HCT116 (cell line): ENCODE results near the gene GPANK1. TPM values are rescaled to one million over a fixed set of nuclear protein-coding genes. Genes with fewer than 3 reads are reported as not detected.

Experiments
- ATAC-seq: fragments of 200-7000 bp; cut with Tn5 transposase; 2 replicates; pipeline ENCODE4 v1.9.1; 2020; ENCODE audit warnings: mild to moderate bottlenecking, moderate library complexity
- BruUV-seq: library from RNA; stranded (reverse); fragments of 400-500 nt; replicated peaks from 2 replicates; lab custom pipeline; 2021; lab: Mats Ljungman, UMichigan
- CTCF ChIA-PET: fragments of 300-600 bp; sonication (Branson Sonifier 250); formaldehyde crosslinking; loops from one replicate; lab custom pipeline; 2021; ENCODE audit warnings: antibody characterized with exemption; lab: Charles Lee
- POLR2A ChIA-PET: fragments of 300-600, 350-600 bp; sonication (Branson Sonifier 250); formaldehyde crosslinking; loops from one replicate; lab custom pipeline; 2021; ENCODE audit warnings: antibody characterized with exemption; lab: Charles Lee
- RAD21 ChIA-PET, 2 experiments: fragments of 300-600 bp; sonication (Branson Sonifier 250); formaldehyde crosslinking; loops; one replicate each; lab custom pipeline; 2023; ENCODE audit warnings: low total read pairs in 2 of 2; ENCODE audit not compliant: uncharacterized antibody in 2 of 2, unreplicated experiment in 2 of 2, low non-redundant PET in 1 of 2; lab: Charles Lee
- DNase-seq: peaks from one replicate; pipeline ENCODE4 v3.0.0-alpha.2; 2010; ENCODE audit warnings: low read depth, low spot score
- H2AFZ ChIP-seq: fragments of 200-600 bp; shearing (Covaris generic), sonication (generic); 2 replicates; pipeline ENCODE4 v1.6.1; 2017; ENCODE audit warnings: low read depth, mixed run types, mixed read lengths, antibody characterized with exemption, low read length; ENCODE audit not compliant: poor library complexity, severe bottlenecking
- H3K27ac ChIP-seq: 2 replicates; pipeline ENCODE4 v1.5.1; 2012; ENCODE audit warnings: low read depth, low read length
- H3K27me3 ChIP-seq: fragments of 200-600 bp; sonication (generic); 2 replicates; pipeline ENCODE4 v1.6.1; 2016; ENCODE audit warnings: mixed run types, low read length, mixed read lengths; ENCODE audit not compliant: insufficient read depth
- H3K36me3 ChIP-seq, 2 experiments: fragments of 200-500 bp in 1 of 2; fragments of 200-600 bp in 1 of 2; sonication (Bioruptor generic) in 1 of 2; sonication (generic) in 1 of 2; 2 replicates each; pipeline versions ENCODE4 v1.5.1 to v1.6.1; 2014 to 2016; ENCODE audit warnings: low read length in 2 of 2, inconsistent platforms in 1 of 2, mixed read lengths in 1 of 2, mixed run types in 1 of 2; ENCODE audit not compliant: insufficient read depth in 2 of 2, control insufficient read depth in 1 of 2
- H3K4me1 ChIP-seq, 2 experiments: fragments of 200-600 bp in 1 of 2; sonication (generic) in 1 of 2; 2 replicates each; pipeline versions ENCODE4 v1.5.1 to v1.6.1; 2012 to 2017; ENCODE audit warnings: low read length in 2 of 2, inconsistent platforms in 1 of 2, mild to moderate bottlenecking in 1 of 2, mixed read lengths in 1 of 2, mixed run types in 1 of 2, moderate library complexity in 1 of 2; ENCODE audit not compliant: insufficient read depth in 2 of 2, control insufficient read depth in 1 of 2
- H3K4me2 ChIP-seq: fragments of 200-600 bp; sonication (generic); 2 replicates; pipeline ENCODE4 v1.6.1; 2017; ENCODE audit warnings: mixed run types, low read length, mixed read lengths
- H3K4me3 ChIP-seq, 2 experiments: fragments of 200-600 bp in 1 of 2; sonication (generic) in 1 of 2; replicated peaks in 1 of 2; 2 replicates each; pipeline ENCODE4 v1.5.1; 2011 to 2016; ENCODE audit warnings: low read length in 2 of 2, control low read depth in 1 of 2, low read depth in 1 of 2, mild to moderate bottlenecking in 1 of 2, mixed read lengths in 1 of 2, mixed run types in 1 of 2
- H3K79me2 ChIP-seq: fragments of 200-600 bp; sonication (generic); 2 replicates; pipeline ENCODE4 v1.6.1; 2017; ENCODE audit warnings: mild to moderate bottlenecking, mixed run types, low read length, moderate library complexity, mixed read lengths; ENCODE audit not compliant: insufficient read depth
- H3K9ac ChIP-seq: fragments of 200-600 bp; sonication (generic); 2 replicates; pipeline ENCODE4 v1.6.1; 2016; ENCODE audit warnings: low read length, mixed read lengths
- H3K9me2 ChIP-seq: fragments of 200-600 bp; sonication (generic), shearing (Covaris generic); 2 replicates; pipeline ENCODE4 v1.6.1; 2017; ENCODE audit warnings: mixed run types, mild to moderate bottlenecking, moderate library complexity; ENCODE audit not compliant: insufficient read depth
- H3K9me3 ChIP-seq, 2 experiments: fragments of 200-500 bp in 1 of 2; fragments of 200-600 bp in 1 of 2; sonication (Bioruptor generic) in 1 of 2; sonication (generic) in 1 of 2; 2 replicates each; pipeline ENCODE4 v1.6.1; 2014 to 2017; ENCODE audit warnings: low read length in 2 of 2, mixed read lengths in 2 of 2, inconsistent platforms in 1 of 2, low read depth in 1 of 2, mild to moderate bottlenecking in 1 of 2, mixed run types in 1 of 2, moderate library complexity in 1 of 2; ENCODE audit not compliant: control insufficient read depth in 1 of 2, insufficient read depth in 1 of 2
- H4K20me1 ChIP-seq: fragments of 200-600 bp; sonication (generic), shearing (Covaris generic); 2 replicates; pipeline ENCODE4 v1.6.1; 2017; ENCODE audit warnings: mixed run types, mild to moderate bottlenecking, moderate library complexity; ENCODE audit not compliant: insufficient read depth
- REST ChIP-seq: IDR thresholded peaks from 2 replicates; pipeline ENCODE4 v1.6.1; 2012; ENCODE audit warnings: low read depth
- ZBTB33 ChIP-seq: IDR thresholded peaks from 2 replicates; pipeline ENCODE4 v1.6.1; 2011; ENCODE audit warnings: mild to moderate bottlenecking, low read length, moderate library complexity; ENCODE audit not compliant: insufficient replicate concordance; ENCODE audit errors: extremely low read depth
- ZFX ChIP-seq: fragments of 450-650 bp; IDR thresholded peaks from 2 replicates; pipeline ENCODE4 v1.6.1; 2017
- intact Hi-C: fragments of 100-400 bp; cut with micrococcal nuclease; formaldehyde crosslinking; loops from 2 replicates; pipeline ENCODE4 v1.10.0; 2022
- total RNA-seq: library from RNA; stranded (reverse); gene quantifications from one replicate; pipeline ENCODE4 v1.2.1, GENCODE V29; 2021; ENCODE audit not compliant: unreplicated experiment

GPANK1 gene
- total RNA-seq, 1 experiment from 2014 or later: 14.8 TPM

GRCh38 chr6:31686483-31686882 is 21.7 kb upstream of the GPANK1 start:
- POLR2A ChIA-PET: no interaction called here
- TF ChIP-seq ZFX (no peak), ZBTB33 (no peak), REST (no peak)
- Histone ChIP-seq H3K27ac (no peak overlapping the region), H3K79me2 (no peaks in the 10 kb centered on the region), H3K4me3 (no peak overlapping the region), H3K4me1 (peaks cover 14 to 21% of the 10 kb centered on the region in 2 experiments), H3K9me2 (no peaks in the 10 kb centered on the region), H3K36me3 (peaks cover 7 to 25% of the 10 kb centered on the region in 2 experiments; a peak in 2 of 4 replicates), H3K27me3 (no peaks in the 10 kb centered on the region), H3K9ac (no peak overlapping the region), H3K4me2 (no peak overlapping the region), H2AFZ (no peak overlapping the region), H4K20me1 (no peaks in the 10 kb centered on the region), H3K9me3 (no peaks in the 10 kb centered on the region)
- no peak for ATAC-seq
- CTCF ChIA-PET: no interaction called here
- no peak for DNase-seq
- no TSS peak for BruUV-seq
- intact Hi-C loops: no loop called here
- RAD21 ChIA-PET: no interaction called here
